GM12873 (cell line): ENCODE results near the gene SLC1A2.
A peak's percentile ranks its signal among the peaks of the same experiment; 100 is the strongest.

Experiments
- CTCF ChIP-seq: IDR thresholded peaks from 2 replicates; pipeline ENCODE4 v1.5.1; 2012; ENCODE audit warnings: low read depth, mild to moderate bottlenecking, moderate library complexity, low read length, control low read depth; ENCODE audit not compliant: insufficient read depth; ENCODE audit errors: missing control alignments

The SLC1A2 gene

DNA sequence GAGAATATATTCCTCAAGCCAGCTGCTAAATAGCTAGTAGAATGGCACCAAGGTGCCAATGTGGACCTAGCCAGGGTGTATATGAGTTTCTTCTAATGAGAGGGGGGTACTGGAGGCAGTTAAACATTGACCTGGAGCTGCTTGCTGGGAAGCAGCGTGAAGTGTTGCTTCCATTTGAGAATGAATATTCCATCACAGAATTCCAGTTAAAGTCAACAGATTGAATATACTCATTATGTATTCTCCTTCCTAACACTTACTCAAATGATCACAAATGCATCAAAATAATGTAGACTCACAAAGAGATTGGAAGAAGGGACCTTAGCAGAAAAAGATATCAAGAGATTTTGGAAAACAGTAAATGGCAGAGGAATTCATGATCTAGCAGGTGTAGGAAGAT is 178.3 kb downstream of the SLC1A2 start:
- no peak for TF ChIP-seq CTCF

DNA sequence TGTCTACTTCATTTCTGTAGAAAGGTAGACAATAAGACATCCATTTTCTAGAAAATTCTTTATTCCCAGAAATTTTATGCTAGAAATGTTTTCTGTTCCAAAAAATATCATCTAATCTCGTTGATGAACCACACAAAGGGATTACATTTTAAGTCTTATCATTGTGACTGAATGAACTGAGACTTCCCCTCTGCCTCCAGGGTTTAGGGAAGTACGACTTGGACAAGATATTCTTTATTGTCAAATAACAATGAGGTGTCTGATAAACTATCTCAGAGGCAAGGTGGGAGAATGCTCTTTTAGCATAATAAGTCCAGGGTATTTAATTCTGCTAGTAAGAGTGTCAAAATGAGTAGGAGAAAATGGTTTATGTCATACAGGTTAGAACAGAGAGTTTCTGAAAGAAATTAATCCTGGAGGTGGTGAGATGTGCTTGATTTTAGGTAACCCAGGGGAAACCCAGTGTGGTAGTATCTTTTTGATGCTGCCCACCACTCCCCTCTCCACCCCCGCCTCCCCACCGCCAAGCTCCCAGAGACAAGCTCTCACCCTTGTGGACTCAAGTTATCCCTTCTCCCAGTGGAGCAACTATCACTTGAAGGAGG is 179.8 kb downstream of the SLC1A2 start:
- no peak for TF ChIP-seq CTCF

GRCh38 chr11:35238882-35239281 is 180.5 kb downstream of the SLC1A2 start:
- TF ChIP-seq CTCF = no peak

DNA sequence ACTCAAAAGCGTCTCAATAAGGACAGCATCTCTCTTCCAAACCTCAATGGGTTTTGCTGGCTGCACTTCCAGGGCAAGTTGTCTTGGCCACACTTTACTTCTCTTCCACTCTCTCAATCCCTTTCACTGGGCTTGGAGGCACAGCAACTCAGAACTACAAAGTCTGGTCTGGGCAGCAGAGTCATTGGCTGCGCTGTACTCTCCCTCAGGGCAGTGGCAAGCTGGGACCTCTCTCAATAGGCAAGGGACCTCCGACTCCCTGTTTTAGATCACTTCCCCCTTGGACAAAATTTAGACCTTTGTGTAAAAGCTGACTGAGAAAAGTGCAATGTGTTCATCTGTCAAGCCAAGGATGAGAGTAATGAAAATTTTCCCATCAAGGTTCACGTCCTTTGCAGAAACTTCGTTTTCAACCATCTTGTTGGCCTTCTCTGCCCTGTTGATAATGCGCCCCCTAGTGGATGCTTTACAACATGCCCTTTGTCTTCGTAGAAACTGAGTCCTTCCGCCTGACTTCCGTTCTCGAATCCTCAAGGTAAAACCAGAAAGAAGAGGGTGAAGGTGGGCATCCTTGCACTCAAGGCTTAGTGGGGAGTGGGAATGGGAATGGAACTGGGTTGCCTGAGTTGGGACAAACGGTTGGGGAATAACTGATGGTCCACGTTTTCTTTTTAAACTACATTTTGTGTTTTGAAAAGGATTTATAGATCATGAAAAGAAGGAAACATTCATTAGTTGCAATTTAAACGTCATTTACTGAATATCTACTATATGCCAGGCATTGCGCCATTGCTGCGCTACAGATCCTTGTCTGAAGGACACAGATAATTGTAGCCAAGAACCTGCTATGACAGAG is 181.3 kb downstream of the SLC1A2 start:
- TF ChIP-seq CTCF = peak; percentile 85

GRCh38 chr11:35237351-35237750 is 182.0 kb downstream of the SLC1A2 start:
- TF ChIP-seq CTCF = no peak

DNA sequence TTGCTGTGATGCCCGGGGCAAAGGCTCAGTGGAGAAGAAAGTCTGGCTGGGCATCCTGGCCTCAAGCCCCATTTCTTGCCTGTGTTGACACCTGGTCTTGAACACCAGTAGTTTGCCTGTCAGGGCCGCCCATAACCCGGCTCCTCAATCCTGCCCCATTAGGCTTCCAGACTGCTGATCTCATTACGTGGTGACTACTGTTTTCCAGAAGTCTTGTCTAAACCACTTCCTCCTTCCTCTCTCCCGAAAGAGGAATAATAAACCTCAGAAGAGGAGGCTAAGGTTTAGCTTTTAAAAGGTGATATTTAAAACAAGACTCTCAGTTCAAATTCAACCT is 182.7 kb downstream of the SLC1A2 start:
- no peak for TF ChIP-seq CTCF

- no peak for TF ChIP-seq CTCF
Observed at GRCh38 chr11:35235936-35236666, 183.3 kb downstream of the SLC1A2 start.
